Activated CD4-positive, alpha-beta T cell treated with anti-CD3 and anti-CD28 coated beads, Interleukin-2, amount 10 ng/mL, durations not matched to agents 24 days and 14 days (primary cell): Measurements from ENCODE around the gene TALDO1. TPM values are rescaled to one million over a fixed set of nuclear protein-coding genes. Genes with fewer than 3 reads are reported as not detected.

Source experiments
- DNase-seq: peaks from one replicate; pipeline ENCODE4 v3.0.0; 2022
- H3K27ac Mint-ChIP-seq: one replicate; pipeline ENCODE4 v1.8.0; 2022; ENCODE audit warnings: mild to moderate bottlenecking, mixed read lengths
- H3K27me3 Mint-ChIP-seq: one replicate; pipeline ENCODE4 v1.8.0; 2022; ENCODE audit warnings: mixed read lengths
- H3K36me3 Mint-ChIP-seq: one replicate; pipeline ENCODE4 v1.8.0; 2022; ENCODE audit warnings: low read depth, mild to moderate bottlenecking, mixed read lengths
- H3K4me1 Mint-ChIP-seq: one replicate; pipeline ENCODE4 v1.8.0; 2021; ENCODE audit warnings: mixed read lengths
- H3K4me3 Mint-ChIP-seq: one replicate; pipeline ENCODE4 v1.8.0; 2022; ENCODE audit warnings: mild to moderate bottlenecking, moderate library complexity, mixed read lengths
- H3K9me3 Mint-ChIP-seq: one replicate; pipeline ENCODE4 v1.8.0; 2021; ENCODE audit warnings: mixed read lengths
- intact Hi-C: fragments of 100-400 bp; cut with micrococcal nuclease; formaldehyde crosslinking; loops from one replicate; pipeline ENCODE4 v1.15.1; 2023
- total RNA-seq: library from RNA; stranded (reverse); gene quantifications from 2 replicates; pipeline ENCODE4 v1.2.3, GENCODE V29; 2022

TALDO1 gene
- total RNA-seq, 1 donor from 2014 or later, result 265 TPM

- Mint-ChIP-seq H3K4me1 (peaks cover 15% of the 10 kb centered on the region), H3K27ac (peak overlapping the region; percentile 53), H3K27me3 (no peaks in the 10 kb centered on the region), H3K4me3 (no peak overlapping the region), H3K9me3 (no peaks in the 10 kb centered on the region), H3K36me3 (peaks cover 47% of the 10 kb centered on the region)
- intact Hi-C loops, result no loop called here
- no peak for DNase-seq
These were observed 16.5 kb downstream of the TALDO1 start for GRCh38 chr11:763549-764321.

DNA sequence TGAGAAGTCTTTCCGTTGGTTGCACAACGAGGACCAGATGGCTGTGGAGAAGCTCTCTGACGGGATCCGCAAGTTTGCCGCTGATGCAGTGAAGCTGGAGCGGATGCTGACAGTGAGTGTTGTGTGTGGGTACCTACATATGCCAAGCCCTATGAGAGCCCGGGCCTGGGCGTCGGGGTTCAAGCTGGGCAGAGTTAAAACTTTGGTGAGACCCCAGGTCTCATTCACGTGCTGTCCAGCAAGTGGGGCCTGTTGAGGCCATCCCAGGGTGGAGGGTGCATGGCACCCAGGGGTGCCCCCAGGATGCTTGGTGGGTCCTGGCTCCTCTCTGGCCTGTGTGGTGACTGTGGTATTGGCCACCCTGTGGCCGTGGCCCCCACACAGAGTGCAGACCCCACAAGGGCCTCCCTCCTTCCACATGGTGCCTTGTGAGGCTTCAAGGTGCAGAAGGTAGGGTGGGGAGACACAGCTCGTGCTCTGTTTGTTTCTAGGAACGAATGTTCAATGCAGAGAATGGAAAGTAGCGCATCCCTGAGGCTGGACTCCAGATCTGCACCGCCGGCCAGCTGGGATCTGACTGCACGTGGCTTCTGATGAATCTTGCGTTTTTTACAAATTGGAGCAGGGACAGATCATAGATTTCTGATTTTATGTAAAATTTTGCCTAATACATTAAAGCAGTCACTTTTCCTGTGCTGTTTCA, 17.2 kb downstream of the TALDO1 start:
- H3K36me3 Mint-ChIP-seq, result peaks cover 46% of the 10 kb centered on the region
- intact Hi-C loops, result no loop called here
- H3K27ac Mint-ChIP-seq, result no peak overlapping the region
- H3K4me3 Mint-ChIP-seq, result no peak overlapping the region
- H3K4me1 Mint-ChIP-seq, result peaks cover 15% of the 10 kb centered on the region
- no peaks in the 10 kb centered on the region for H3K9me3 Mint-ChIP-seq
- DNase-seq, result no peak
- no peaks in the 10 kb centered on the region for H3K27me3 Mint-ChIP-seq

DNA sequence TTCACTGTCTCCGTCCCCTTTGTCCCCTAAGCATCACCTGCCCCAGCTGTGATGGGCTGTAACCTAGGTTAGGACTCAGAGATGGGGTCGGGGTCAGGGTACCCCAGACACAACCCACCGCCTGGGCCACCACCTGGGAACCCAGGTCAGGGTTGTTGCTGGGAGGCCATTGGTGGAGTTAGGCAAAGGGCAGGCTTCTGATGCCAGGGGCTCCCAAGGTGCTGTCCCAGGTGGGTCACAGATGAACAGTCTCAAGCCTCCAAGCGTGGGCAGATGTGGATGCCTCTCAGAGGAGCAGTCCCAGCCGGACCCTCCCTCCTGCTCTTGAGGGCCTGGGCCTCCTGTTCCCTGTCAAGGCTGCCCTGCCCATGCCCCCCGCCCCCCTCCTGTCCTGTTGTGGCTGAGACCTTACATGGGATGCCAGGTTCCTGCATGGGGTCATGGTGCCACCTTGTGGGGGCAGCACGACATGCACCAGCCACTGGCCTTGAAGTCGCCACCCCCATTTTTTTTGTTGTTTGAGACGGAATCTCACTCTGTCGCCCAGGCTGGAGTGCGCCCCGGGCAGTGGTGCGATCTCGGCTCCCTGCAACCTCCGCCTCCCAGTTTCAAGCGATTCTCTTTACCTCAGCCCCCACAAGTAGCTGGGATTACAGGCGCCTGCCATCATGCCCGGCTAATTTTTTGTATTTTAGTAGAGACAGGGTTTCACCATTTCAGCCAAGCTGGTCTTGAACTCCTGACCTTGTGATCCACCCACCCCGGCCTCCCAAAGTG, 17.9 kb downstream of the TALDO1 start:
- H3K27ac Mint-ChIP-seq, result no peak overlapping the region
- H3K36me3 Mint-ChIP-seq, result peaks cover 47% of the 10 kb centered on the region

GRCh38 chr11:765802-766091, 18.5 kb downstream of the TALDO1 start:
- no peak overlapping the region for H3K4me3 Mint-ChIP-seq
- no peak overlapping the region for H3K27ac Mint-ChIP-seq
- H3K36me3 Mint-ChIP-seq, result peaks cover 47% of the 10 kb centered on the region
- no peaks in the 10 kb centered on the region for H3K27me3 Mint-ChIP-seq
- peaks cover 9% of the 10 kb centered on the region for H3K4me1 Mint-ChIP-seq
- intact Hi-C loops, result no loop called here
- DNase-seq, result no peak
- no peaks in the 10 kb centered on the region for H3K9me3 Mint-ChIP-seq

More for the DNA sequence above, 17.9 kb downstream of the TALDO1 start:
- peak; percentile 87 for DNase-seq
- H3K4me3 Mint-ChIP-seq, result no peak overlapping the region
- no peaks in the 10 kb centered on the region for H3K27me3 Mint-ChIP-seq
- no peaks in the 10 kb centered on the region for H3K9me3 Mint-ChIP-seq
- peaks cover 10% of the 10 kb centered on the region for H3K4me1 Mint-ChIP-seq
- intact Hi-C loops, result no loop called here

DNA sequence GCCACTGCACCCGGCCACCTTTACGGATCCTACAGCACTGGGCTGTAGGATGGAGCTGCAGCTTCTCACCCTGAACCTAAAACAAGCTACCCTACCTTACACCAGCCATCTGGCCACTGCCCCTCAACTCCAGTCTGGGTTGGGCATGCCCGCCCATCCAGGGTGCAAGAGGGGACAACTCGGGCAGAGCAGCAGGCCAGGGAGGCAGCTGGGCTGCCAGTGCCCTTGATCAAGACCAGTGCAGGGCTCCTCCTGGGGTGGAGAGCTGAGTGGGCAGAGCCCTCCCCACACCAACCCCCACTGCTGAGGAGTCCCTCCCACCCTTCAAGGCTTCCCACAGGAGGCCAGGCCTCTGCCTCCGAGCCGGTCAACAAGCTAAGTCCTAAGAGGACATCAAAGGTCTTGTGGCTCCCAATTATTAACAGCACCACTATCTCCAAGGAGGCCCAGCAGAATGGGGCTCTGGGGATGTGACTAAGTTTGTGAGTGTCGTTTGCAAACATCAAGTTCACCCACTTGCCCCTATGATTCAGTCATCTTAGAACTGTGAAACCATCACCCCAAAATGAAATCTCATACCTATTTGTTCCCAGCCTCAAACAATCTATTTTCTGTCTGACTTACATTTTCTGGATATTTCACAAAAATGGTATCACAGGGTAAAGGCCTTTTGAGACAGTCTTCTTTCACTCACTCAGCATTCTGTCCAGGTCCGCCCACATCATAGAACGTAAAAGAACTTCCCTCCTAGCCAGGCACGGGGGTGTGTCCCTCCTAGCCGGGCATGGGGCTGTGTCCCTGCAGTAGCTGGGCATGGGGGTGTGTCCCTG, 19.1 kb downstream of the TALDO1 start:
- no peaks in the 10 kb centered on the region for H3K9me3 Mint-ChIP-seq
- DNase-seq, result no peak
- peak overlapping the region; percentile 34 for H3K27ac Mint-ChIP-seq
- no peaks in the 10 kb centered on the region for H3K27me3 Mint-ChIP-seq
- intact Hi-C loops, result no loop called here
- H3K36me3 Mint-ChIP-seq, result peaks cover 46% of the 10 kb centered on the region
- peaks cover 9% of the 10 kb centered on the region for H3K4me1 Mint-ChIP-seq
- H3K4me3 Mint-ChIP-seq, result no peak overlapping the region

DNA sequence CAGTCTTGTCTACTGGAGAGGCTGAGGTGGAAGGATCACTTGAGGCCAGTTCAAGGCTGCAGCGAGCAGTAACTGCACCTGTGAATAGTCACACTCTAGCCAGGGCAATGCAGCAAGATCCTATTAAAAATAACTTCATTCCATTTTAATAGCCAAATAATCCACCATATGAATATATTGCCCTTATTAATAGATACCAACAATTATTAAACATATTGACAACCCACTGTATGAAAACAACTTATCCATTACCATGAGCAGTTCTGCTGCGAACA, 19.6 kb downstream of the TALDO1 start:
- Mint-ChIP-seq H3K36me3 (peaks cover 41% of the 10 kb centered on the region), H3K9me3 (no peaks in the 10 kb centered on the region), H3K4me3 (no peak overlapping the region), H3K27me3 (no peaks in the 10 kb centered on the region), H3K27ac (peak overlapping the region; percentile 34), H3K4me1 (peaks cover 9% of the 10 kb centered on the region)
- intact Hi-C loops, result no loop called here
- no peak for DNase-seq

DNA sequence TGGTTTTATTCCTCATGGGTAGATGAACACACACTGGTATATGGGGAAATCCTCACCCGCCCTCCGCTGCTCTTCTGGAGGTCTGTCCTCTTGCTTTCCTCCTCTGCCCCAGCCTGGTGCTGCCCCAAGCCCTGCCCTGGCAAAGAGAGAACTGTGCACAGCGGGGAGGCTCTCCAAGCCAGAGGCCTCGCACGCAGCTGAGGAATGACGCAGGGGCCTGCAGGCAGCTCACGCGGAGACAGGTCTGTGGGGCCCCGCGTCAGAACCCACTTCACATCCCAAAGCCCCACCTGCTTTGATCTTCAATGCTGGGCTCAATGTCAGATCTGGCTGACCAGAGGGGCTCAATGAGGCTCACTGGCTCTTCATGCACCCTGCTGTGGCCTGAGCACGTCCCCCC, 20.0 kb downstream of the TALDO1 start:
- Mint-ChIP-seq H3K27ac (no peak overlapping the region), H3K4me3 (no peak overlapping the region), H3K27me3 (no peaks in the 10 kb centered on the region), H3K4me1 (peaks cover 9% of the 10 kb centered on the region), H3K9me3 (no peaks in the 10 kb centered on the region), H3K36me3 (peaks cover 40% of the 10 kb centered on the region)
- no peak for DNase-seq
- intact Hi-C loops, result no loop called here

DNA sequence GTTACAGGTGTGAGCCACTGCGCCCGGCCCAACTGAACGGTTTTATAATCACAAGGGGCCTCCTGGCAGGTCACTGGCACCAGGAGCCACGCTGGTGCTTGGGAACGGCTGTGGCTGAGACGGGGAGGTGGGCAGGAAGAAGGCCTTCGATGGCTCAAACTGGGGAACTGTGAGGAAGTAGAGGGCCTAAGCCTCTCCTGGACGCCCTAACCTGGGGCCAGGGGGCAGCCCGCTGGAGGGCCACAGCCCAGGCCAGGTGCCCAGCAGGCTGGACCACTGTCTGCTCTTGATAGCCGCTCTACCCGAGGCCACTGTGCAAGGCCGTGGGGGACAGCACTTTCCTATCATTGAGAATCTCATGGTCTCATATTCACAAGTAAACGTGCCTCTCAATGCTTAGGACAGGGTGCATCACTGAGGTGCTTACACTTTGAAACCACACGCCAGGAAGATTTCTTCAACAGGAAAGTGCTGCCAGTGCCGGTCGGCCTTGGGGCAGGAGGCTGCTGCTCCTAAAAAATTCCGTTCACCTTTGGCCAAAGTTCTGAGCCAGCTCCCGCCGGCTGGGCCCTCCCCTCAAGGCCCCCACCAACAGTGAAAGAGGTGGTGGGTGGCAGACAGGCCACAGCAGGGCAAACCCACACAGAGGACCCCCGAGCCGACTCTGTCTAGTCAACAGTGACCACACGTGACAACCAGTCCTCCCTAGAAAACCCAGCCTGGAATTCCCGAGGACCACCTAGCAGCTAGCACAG, 22.8 kb downstream of the TALDO1 start:
- H3K36me3 Mint-ChIP-seq, result peaks cover 26% of the 10 kb centered on the region
- H3K9me3 Mint-ChIP-seq, result no peaks in the 10 kb centered on the region
- no peak overlapping the region for H3K27ac Mint-ChIP-seq
- intact Hi-C loops, result no loop called here
- H3K27me3 Mint-ChIP-seq, result no peaks in the 10 kb centered on the region
- no peak for DNase-seq
- H3K4me1 Mint-ChIP-seq, result peaks cover 8% of the 10 kb centered on the region
- H3K4me3 Mint-ChIP-seq, result no peak overlapping the region

- no peak overlapping the region for H3K27ac Mint-ChIP-seq
- intact Hi-C loops, result no loop called here
- DNase-seq, result peak; percentile 55
- H3K4me1 Mint-ChIP-seq, result peaks cover 12% of the 10 kb centered on the region
- H3K36me3 Mint-ChIP-seq, result peaks cover 24% of the 10 kb centered on the region
- no peaks in the 10 kb centered on the region for H3K9me3 Mint-ChIP-seq
- no peaks in the 10 kb centered on the region for H3K27me3 Mint-ChIP-seq
- H3K4me3 Mint-ChIP-seq, result no peak overlapping the region
These were observed 23.7 kb downstream of the TALDO1 start for GRCh38 chr11:770642-771616.

- Mint-ChIP-seq H3K4me1 (peaks cover 15% of the 10 kb centered on the region), H3K4me3 (no peak overlapping the region), H3K27me3 (no peaks in the 10 kb centered on the region), H3K9me3 (no peaks in the 10 kb centered on the region), H3K27ac (no peak overlapping the region), H3K36me3 (peaks cover 24% of the 10 kb centered on the region)
- DNase-seq, result no peak
- intact Hi-C loops, result no loop called here
These were observed 24.4 kb downstream of the TALDO1 start for GRCh38 chr11:771617-772204.

DNA sequence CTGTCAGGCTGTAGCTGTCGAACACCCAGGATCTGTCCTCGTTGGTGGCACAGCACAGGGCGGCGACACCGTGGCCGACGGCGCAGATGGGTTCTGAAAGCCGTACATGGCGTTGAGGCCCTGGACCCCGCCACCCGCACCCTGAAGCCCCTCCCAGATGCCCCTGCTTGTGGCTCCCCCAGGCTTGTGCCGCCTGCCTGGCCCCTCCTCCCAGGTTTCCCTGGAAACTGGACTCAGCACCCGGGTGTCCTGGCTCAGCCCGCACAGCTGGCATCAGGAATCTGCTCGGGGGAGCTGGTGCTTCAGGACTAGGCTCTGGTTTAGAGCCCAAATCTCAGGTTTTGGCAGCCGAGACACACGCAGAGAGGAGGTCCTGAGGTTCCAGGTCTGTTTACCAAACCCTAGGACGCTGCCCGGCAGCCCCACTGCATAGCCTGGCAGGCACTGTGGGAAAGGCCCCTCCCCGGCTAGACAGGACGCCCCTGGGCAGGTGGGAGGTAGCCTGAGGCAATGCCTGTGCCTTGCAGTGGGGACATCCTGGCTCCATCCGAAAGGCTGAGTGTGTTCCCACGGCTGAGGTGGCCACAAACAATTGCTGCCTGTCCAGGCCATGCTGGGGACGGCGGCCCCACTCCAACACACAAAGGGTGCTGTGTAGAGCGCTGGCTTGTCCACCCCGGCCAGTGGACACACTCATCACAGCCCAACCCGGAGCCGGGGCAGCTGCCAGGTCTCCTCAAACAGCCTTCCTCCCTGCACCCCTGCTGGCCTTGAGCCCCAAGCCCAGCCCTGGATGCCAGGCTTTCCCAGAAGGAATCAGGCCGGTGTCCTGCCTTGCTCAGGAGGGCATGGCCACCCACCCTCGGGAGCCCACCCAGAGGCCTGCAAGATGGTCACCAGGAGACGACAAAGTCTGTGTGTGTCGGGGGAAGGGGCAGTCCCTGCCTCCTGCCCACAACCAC, 25.4 kb downstream of the TALDO1 start:
- H3K4me1 Mint-ChIP-seq, result peaks cover 10% of the 10 kb centered on the region
- no peak overlapping the region for H3K4me3 Mint-ChIP-seq
- H3K36me3 Mint-ChIP-seq, result peaks cover 15% of the 10 kb centered on the region
- H3K27me3 Mint-ChIP-seq, result no peaks in the 10 kb centered on the region
- intact Hi-C loops, result no loop called here
- no peak overlapping the region for H3K27ac Mint-ChIP-seq
- H3K9me3 Mint-ChIP-seq, result no peaks in the 10 kb centered on the region
- DNase-seq, result peak; percentile 54
